SIG-M5 (cell line): Measurements from ENCODE around the gene SEC14L2.
A peak's percentile ranks its signal among the peaks of the same experiment; 100 is the strongest.

ENCODE experiments used
- DNase-seq: peaks from one replicate; lab custom pipeline; 2025; lab: John Stamatoyannopoulos, UW

Gene SEC14L2

DNA sequence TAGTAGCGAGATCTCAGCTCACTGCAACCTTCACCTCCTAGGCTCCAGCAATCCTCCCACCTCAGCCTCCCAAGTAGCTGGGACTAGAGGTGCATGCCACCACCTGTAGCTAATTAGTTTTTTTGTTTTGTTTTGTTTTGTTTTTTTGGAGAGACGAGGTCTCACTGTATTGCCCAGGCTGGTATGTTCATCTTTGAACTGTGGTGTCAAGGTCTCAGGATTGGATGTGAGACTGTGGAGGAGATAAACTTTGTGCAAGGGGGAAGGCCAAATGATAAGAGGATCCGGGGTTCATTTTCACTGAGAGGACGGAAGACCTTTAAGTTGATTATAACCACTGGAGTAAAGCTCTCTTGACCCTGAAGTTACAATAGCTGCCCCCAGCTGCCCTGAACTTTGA is 8.9 kb downstream of the SEC14L2 start:
- DNase-seq, result no peak

DNA sequence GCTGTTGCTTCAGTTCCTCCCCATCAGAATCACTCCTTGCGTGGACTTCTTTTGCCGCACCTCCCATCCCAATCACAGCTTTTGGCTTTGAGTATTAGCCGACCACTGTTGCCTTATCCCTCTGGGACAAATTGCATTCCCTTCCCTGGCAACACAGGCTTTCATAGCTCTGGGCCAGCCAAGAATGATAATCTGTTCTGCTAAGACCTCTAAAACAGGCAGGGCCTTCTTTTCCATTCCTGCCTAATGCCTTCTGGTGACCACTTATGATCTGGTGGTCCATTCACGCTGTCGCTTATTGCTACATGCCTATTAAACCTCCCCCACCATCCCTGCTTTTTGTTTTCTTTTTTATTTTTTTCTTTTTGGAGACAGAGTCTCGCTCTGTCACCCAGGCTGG is 9.6 kb downstream of the SEC14L2 start:
- DNase-seq, result no peak

DNA sequence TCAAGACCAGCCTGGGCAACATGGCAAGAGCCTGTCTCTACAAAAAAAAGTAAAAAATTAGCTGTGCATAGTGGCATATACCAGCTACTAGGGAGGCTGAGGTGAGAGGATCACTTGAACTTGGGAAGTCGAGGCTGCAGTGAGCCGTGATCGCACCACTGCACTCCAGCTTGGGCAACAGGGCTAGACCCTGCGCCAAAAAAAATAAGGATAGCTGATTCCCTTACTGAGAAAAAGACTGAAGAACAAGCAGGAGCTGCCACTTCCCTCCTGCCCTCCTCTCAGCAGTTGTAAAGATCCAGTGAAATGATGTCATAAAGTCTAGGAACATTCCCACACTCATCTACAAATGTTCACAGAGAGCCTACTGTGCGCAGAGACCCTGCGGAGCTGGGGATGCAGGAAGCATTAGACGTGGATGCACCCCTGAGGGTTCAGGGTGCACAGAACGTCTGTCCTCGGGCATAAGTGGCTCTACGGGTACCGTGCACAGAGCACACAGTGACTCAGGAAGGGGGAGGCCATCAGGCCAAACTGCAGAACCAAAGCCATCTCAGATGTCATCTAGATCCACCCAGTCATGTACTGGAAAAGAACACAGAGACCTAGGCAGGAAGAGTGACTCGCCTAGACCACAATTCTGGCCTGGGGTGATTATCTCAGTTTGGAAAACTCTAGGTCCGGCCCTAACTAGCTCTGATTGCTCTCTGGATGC is 11.7 kb downstream of the SEC14L2 start:
- DNase-seq, result no peak

- no peak for DNase-seq
Observed at GRCh38 chr22:30411780-30412179, 15.0 kb downstream of the SEC14L2 start.

- DNase-seq, result no peak
Observed at GRCh38 chr22:30413001-30413400, 16.2 kb downstream of the SEC14L2 start.

DNA sequence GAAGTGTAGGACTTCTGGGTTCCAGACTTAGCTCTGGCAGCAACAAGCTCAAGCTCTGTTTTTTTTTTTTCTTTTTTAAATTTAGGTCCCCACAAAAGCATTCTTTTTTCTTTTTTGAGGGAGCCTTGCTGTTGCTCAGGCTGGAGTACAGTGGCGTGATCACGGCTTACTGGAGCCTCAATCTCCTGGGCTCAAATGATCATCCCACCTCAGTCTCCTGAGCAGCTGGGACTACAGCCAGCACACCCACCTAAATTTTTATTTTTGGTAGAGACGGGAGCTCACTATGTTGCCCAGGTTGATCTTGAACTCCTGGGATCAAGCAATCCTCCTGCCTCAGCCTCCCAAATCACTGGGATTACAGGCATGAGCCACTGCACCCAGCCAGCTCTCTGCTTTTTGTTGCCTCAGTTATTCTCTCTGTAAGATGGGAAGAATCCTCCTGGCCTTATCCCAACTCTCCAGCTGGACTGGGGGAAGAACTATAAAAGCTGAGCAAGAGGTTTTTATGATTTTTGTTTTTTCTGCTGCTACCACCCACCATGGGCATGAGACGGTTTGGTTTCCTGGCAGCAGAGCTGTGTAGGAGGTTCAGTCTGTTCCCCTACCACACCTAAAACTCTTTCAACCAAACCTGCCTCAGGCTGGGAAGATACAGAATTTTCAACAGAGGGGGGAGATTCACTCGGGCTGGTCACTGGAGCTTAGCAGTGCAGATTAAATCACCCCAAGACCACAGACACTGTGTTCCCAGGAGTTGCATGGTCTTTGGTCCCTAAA is 17.1 kb downstream of the SEC14L2 start:
- DNase-seq, result no peak

DNA sequence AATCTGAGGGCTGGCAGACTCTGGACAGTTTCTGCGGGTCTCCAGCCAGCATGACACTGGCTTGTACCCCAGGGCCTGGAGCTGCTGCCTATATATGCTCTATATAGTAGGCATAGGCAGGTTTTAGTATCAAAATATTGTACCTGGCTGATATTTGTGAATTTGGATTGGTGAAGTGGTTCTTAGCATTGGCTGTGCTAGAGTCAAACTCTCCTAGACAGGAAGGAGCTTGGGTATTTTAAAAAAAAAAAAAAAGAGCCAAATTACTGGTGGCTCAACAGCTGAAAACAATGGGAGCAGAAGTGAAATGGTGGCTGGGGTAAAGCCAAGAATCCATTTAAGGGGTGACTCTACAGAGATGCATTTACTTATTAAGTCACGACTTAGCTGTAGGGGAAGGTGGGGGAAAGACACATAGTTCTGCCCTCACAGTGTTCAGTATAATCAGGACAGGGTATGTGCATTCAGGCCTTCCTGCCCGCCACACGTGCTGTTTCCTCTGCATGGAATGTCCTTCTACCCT is 17.8 kb downstream of the SEC14L2 start:
- no peak for DNase-seq

DNA sequence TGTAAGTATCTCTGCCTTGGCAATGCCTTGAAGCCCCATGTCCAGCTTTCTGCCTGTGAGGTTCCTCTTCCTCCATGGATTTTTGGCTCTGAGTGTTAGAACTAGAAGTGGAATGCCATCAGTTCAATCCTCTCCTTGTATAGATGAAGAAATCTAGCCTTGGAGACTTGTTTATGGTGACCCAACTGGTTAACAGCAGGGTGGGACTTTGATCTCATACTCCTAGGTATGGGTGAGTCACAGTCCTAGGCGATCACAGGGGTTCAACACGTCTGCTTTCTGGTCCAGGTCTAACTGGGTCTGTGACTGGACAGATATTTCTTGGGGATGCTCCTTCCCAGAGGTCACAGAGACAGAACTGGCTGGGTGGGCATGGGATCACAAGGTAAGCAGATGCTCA is 19.6 kb downstream of the SEC14L2 start:
- no peak for DNase-seq

DNA sequence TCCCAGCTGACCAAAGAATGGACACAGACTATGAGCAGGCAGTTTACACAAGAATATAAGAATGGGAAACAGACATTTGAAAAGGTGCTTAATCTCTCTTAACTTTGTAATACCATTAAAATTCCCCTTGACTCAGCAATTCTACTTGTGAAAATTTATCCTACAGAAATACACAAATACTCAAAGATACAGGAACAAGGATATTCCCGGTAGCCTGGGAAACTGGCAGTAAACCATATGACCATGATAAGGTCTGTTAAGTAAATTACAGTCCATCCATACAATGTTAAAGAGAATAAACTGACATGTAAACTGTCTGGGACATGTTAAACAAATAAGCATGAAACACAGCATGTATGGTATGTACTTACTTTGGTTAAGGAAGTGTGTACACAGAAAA is 20.0 kb downstream of the SEC14L2 start:
- DNase-seq, result no peak

DNA sequence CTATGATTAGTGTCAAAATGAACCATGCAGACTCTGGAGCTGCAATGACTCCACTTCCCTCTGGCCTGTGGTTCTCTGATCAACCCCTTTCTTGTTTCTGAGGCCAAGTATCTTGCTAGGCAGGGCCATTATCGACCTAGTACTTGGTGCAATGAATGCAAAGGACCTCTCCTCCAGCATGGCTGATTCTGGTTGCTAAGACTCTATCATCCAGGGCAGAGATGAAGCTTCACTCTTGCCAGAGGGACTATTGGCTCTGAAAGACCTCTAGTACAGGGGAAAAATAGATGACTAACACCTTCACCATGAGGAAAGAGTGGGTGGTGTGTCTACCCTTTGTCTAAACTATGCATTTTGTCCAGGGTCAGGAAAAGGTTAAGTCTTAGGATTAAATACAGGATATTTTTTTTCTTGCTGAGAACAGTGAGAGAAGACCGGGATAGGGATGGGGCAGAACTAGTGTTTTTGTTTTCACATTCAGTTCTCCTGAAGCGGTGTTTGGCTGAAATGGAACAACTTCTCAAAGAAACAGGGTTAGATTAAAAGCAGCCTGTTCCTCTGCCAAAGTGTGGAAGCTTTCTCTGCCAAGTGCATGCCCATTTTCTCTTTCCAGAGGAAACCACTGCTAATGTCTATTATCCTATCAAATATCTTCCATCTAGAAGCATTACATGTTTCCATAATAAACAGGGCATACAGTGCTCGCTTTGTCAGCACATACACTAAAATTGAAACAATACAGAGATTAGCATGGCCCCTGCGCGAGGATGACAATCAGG is 23.7 kb downstream of the SEC14L2 start:
- no peak for DNase-seq

- no peak for DNase-seq
Observed at GRCh38 chr22:30421695-30422480, 25.1 kb downstream of the SEC14L2 start.

DNA sequence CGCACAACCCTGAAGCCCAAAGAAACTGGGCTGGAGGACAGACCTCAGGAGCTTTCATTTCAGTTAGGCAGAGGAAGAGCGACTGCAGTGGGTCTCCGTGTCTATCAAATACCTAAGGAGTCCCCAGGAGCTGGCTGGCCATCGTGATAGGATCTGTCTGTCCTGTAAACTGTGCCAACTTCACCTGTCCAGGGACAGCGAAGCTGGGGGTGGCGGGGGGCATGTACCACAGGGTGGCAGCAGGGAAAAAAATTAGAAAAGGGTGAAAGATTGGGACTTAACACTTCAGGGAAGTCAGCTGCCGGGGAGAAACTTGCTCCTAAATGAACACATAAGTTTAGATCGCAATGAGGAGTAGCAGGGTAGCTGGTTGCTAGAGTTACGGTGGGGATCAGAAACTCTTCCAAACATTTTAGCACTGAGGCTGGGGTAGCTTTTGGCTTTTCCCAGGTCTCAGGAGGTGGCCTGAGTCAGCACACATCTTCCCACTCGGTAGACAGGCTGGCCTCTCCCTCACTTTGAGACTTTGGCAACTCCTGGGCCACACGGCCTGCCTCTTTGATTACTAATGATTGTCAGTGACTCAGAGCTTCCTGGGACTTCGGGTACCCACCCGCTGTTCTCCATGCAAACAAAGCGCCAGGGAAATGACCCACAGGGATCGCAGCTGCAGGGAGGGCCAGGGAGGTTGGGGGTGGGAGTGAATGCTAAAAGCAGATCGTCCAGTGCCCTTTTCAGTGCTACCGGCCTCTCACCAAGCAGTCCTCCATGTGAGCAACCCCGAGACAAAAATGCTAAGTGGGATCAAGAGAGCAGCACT is 25.9 kb downstream of the SEC14L2 start:
- DNase-seq, result no peak

- no peak for DNase-seq
Observed at GRCh38 chr22:30423301-30423958, 26.6 kb downstream of the SEC14L2 start.

DNA sequence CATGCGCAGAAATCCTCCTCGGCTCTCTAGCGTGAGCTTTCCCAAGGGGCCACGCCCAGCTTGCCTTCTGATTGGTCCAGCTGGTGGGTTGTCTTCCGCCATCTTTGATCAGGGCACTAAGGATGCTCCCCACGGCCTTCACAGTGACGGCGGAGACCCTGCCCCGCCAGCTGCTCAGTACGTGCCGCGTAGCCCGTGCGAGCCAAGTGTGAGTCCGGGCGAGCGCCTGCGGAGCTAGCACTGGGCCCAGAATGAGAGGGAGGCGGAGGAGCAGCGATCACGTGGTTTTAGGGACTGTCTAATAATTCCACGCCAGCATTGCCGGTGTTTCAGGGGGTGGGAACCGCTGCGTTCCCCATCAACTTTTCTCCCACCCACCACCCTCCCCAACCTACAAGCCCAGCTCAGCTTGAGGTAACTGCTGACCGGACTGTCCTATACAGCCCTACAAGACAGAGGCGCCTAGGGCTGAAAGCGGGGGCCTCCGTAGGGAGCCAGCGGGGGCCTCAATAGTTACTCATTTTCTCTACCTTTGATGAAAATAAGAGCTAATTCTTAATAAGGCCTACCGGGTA is 27.2 kb downstream of the SEC14L2 start:
- DNase-seq, result peak; percentile 96

DNA sequence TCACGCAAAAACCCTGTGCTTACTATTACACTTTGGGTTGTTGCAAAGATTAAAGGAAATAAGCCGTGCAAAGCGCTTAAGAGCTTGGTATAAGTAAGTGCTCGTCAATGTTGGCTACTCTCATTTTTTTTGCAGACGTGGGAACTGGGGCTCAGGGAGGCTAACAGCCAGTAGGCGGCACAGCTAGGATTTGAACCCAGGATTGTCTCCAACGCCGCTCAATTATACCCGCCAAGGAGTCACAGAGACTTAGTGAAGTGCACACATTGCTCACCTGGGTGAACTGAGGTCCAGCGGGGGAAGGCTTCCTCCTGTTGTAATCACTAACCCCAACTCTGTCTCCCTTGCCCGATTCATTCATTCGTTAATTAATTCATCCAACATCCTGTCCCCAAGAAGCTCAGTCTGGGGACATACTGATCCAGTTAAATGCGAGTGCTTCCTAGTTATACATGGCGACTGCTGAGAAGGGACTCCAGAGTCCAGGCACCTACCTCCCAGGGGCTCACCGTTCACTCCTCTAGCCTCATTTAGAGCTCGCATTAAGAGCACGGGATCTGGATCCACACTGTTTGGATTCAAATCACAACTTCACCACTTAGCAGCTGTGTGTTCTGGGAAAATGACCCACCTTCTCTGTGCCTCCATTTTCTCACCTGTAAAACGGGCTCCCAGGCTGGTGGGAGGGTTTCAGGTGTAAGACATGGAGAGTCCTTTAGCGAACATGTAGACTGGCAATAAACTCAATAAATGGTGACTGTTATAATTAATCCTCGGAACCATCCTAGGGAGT is 27.9 kb downstream of the SEC14L2 start:
- no peak for DNase-seq

GRCh38 chr22:30425327-30425615 is 28.5 kb downstream of the SEC14L2 start:
- no peak for DNase-seq

GRCh38 chr22:30425616-30426387 is 29.0 kb downstream of the SEC14L2 start, which contains the start of gene MTFP1:
Gene MTFP1 (plus strand): TSS chr22:30425768. CDS start chr22:30425880, 112 bp downstream.
- DNase-seq, result no peak
